T-helper 9 cell (primary cell): ENCODE results near the gene PLEKHN1.

Experiments used
- DNase-seq: peaks from one replicate; pipeline ENCODE4 v3.0.0-alpha.2; 2020

PLEKHN1 gene

DNA sequence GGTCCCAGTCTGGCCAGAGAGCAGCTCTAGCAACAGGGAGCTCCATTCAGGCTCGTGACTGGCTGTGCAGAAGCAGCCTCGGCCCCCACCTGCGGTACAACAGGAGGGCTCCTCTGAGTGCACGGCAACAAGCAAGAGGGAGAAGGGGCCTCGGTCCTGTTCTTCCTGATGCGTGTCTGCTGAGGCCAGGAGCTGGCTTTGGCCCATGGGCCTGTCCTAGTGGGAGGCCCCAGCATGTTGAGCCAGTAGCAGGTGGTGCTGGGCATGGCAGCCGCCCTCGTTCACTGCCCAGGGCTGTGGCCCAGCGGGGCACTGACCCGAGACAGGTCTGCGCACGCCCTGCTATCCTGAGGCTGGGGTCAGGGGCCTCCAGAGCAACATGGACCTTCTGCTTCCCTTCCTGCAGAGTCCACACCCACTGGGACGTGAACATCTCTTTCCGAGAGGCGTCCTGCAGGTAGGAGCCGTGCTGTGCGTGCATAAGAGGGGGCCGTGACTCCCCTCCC, 35.6 kb upstream of the PLEKHN1 start:
- no peak for DNase-seq

DNA sequence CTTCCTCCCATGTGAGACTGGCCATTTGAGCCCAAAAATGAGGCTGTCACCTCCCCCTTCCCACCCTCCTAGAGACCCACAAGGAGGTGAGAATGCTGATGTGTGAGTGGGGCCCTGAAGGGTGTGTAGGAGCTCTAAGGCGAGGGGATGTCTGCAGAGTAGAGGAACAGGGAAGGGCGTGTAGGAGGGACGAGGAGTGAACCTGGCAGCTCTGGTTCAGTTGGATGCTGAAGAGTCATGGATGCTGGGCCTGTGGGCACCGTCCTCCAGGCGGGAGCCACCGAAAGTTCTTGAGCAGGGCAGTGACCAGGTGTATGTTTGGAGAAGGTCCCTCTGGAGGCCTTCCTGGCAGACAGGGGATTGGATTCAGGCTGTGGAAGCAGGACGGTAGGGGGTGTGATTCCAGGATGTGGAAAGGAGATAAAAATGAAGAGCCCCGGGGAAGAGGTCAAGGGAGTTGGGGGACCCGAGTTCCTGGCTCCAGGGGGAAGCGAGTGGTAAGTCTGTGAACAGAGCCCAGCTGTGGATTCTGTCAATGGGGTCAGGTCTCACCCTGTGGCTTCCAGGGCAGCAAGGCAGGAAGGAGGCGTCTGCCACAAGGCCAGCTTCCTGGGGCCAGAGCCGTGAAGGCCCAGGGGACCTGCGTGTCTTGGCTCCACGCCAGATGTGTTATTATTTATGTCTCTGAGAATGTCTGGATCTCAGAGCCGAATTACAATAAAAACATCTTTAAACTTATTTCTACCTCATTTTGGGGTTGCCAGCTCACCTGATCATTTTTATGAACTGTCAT, 34.7 kb upstream of the PLEKHN1 start:
- no peak for DNase-seq

DNA sequence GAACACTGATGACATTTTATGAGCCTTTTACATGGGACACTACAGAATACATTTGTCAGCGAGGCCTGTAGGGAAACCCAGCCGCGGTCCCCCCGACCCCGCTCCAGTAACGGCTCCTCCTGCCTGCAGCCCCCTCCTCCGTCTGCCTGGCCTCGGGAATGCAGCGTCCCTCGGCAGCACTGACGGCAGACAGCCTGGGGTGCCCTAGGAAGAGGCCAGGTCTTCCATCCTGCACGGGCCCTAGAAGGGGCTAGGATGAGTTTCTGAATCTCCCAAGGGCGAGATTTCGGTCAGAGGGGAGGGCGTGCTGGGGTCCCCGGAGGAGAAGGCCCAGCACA, 34.1 kb upstream of the PLEKHN1 start:
- DNase-seq: no peak

DNA sequence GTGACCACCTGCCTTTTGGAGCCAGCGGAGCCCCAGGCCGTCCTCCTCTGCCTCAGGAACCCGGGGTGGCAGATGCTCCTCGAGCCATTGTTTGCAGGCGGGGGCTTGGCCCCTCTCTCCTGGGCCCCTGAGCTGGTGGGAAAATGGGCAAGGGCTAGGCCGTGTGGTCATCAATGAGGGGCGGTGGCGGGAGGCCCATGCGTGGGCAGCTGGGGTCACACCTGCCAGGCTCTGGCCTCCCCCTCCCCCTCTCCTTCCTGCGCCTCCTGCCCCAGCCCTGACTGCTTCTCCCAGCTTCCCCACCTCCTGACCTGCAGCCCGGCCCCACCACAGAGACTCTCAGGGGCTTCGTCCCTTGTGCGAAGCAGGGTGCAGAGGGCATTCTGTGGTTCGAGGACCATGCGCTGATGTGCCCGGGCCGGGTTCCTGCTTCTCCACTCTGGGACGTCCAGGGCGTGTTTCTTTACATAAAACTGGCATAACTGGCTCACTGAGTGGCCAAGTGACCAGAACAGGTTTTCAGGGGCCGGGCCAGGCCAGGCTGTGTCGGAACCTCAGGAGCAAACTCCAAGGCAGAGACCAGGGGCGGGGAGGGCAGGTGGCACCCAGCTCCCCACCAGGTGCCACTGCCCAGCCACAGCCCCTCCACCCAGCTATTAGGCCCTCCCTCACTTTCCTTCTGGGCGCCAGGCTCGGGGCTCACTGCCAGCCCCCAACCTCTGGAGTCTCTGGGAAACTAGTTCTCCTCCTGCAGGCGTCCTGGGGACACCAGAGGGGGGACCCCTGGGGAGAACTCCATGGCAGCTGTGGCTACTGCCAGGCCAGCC, 33.3 kb upstream of the PLEKHN1 start:
- DNase-seq: no peak

DNA sequence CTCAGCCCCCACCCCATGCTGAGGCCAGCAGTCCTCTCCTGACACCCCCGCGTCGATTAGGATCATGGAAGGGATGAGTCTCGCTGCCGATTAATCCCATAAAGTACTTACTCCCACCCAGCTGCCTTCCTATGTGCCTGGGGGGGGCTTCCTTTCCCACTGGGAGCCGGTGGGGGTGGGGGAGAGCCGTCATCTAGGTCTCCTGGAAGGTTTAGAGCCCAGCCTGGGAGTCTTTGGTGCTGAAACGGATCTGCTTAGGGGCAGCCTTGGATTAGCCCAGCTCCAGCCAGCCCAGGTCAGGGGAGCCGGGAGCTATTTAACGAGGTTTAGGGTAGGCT, 32.7 kb upstream of the PLEKHN1 start:
- DNase-seq: no peak

DNA sequence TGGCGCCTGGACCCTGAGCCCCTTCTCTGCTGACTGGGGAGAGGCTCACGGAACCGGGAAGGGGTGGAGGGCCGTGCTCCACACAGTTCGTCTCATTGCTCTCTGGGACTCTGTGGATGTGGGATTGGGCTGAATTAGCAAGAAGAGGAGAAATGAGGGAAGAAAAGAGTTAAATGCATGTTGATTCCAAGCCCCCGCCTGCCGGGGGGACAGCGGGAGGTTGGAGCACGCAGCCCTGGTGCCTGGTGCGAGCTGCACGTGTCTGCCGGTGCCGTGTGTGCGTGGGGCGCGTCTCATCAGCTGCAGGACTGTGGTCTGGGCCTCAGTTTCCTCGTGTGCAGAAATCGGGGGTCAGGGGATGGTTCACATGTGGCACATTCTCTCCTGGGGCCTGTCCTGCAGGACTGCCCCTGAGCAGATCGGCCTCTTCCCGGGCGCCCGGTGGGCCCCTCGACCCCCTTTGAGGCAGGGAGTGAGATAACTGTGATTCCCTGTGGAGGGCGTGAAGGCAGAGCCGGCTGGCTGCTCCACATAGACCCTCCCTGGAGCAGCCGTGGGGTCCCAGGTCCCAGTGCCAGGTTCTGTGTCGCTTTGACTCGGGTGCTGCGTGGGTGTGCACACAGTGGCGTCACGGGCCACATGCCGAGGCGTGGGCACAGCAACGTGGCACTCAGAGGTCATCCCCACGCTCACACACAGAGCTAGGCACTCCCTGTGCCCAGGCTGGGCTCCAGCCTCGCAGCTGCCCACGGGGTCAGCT, 31.1 kb upstream of the PLEKHN1 start:
- DNase-seq: no peak

DNA sequence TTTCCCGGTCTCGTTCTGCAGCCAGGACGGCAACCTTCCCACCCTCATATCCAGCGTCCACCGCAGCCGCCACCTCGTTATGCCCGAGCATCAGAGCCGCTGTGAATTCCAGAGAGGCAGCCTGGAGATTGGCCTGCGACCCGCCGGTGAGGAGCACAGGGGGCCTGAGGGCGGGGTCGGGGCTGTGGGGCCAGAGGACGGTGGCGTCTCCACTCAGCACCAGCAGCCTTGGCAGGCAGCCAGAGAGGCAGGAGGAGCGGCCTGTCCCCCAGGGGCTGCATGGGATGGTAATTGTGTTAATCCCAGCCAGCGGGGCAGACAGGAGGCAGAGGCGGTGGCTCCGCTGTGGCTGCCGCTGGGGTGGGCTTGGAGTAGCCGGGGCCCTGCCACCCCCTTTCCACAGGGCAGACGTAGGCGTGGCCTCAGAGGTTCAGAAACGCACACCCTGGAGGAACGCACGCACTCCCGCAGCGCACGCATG, 30.5 kb upstream of the PLEKHN1 start:
- no peak for DNase-seq

DNA sequence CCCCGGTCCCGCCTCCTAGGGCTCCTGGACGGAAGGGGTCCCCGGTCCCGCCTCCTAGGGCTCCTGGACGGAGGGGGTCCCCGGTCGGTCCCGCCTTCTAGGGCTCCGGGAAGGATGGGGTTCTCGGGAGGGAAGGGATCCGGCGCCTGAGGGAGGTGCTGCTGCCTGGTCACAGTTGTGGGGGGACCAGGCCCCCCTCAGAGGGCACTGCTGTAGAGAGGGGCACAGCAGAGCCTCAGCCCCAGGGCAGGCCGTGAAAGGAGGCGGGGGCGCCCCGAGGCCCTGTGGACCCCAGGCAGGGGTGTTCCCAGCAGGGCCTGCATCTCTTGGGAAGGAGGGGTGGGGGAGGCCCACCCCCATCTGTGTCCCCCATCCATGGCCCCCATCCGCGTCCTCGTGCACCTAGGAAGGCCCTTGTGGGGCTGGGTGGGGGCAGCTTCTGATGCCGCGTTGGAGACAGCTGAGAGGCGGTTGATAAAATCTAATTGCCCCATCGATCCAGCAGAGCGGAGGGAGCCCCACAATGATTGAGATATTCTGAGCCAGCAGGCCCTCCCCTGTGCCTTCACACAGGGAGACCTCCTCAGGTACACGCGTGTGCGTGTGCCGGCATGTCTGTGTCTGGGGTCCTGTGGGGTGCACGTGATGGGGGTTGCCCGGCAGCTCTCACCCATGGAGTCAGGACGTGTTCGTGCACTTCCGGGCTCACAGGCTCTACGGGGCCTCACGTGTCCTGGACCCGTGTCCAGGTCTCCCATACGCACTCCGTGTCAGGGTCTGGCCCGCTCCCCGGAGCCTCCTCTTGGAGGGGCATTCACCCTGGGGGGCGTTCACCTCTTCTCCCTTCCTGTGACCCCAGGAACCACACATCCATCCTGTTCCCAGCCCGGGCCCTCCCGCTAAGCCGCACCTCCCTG, 29.7 kb upstream of the PLEKHN1 start:
- DNase-seq: no peak

DNA sequence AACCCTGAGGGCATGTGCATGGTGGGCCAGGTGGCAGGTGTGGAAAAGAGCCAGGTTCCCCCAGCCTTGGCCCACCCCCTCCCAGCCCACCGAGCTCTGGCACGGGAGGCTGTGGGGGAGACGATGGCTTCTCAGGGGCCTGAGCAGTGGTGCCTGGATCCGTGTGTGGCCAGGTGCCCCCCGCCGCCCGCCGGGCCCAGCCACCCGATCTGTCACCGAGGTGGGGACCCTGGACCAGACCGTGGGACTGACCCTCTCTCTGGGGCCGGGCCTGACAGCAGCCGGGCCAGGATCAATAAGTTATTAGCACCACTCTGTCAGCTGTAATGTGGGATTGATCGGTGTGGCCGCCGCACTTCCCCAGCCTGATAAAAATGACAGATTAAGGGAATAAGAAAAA, 28.8 kb upstream of the PLEKHN1 start:
- DNase-seq: no peak

DNA sequence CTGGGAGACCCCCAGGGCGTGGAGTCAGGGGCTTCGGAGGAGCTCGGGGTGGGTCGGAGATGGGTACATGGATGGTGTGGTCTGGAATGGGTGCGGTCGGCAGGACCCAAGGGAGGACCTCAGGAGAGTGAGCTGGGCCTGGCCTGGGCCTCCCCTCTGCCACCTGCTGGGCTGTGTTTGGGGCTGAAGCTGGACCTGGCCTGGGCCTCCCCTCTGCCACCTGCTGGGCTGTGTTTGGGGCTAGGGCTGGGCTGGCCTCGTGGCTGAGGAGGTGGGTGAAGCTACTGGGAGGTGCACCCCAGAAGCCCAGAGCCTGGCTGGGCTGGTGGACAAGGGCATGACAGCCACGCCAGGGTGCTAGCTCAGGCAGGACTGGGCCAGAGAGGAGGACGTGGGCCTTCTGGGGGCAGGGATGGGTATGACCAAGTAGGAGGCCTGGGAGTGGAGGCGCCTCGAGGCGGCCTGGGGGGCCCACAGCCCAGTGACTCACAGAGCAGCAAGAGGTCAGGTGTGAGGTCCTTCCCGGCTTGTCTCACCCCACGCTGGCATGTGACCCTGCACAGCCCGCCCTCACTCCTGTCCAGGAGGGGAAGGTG, 28.1 kb upstream of the PLEKHN1 start:
- DNase-seq: no peak

DNA sequence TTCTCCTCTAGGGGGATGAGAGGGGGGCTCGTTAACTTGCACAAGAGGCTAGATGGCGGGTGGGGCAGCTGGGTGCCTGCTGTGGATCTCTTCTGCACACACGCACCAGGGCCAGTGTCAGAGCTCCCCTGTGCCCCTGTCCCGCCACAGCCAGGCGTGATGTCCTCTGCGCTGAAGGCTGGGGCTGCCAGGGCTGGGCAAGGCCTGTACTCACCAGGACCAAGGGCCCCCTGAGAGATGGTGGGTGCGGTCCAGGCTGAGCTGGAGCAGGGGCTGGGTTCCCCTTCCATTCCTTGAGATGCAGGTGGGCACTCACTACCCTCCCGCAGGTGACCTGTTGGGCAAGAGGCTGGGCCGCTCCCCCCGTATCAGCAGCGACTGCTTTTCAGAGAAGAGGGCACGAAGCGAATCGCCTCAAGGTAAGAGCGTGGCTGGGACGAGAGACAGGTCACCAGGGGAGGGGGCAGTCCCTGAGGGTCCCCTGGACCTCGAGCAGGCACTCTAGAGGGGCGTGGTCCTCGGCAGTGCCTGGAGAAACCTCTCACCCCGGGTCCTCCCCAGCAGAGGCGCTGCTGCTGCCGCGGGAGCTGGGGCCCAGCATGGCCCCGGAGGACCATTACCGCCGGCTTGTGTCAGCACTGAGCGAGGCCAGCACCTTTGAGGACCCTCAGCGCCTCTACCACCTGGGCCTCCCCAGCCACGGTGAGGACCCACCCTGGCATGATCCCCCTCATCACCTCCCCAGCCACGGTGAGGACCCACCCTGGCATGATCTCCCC, 27.4 kb upstream of the PLEKHN1 start:
- DNase-seq: no peak

DNA sequence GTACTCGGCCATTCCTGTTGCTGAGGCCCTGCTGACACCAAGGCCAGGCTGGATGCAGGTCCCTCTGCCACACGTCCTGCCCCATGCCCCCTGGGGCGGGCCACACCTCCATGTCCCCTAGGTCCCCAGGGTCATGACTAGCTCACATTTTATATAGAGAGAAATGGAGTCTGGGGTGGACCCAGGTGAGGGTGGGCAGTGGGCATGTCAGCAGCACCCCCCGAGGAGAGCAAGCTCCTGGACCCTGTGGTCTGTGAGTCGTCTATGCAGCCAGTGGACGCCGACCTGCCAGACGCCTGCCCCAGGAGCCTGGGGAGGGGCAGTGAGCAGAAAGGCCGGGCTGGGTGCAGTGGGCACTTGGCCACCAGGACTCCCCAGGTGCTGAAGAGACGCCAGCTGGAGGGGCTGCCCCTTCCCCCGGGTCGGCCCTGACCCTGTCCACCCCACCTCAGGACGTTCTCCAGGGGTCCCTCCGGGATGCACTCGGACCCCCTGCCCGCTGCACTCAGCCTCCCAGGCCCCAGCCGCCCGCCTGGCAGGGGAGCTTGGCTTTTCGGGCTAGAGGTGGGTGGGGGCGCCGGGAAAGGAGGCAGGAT, 26.7 kb upstream of the PLEKHN1 start:
- no peak for DNase-seq

DNA sequence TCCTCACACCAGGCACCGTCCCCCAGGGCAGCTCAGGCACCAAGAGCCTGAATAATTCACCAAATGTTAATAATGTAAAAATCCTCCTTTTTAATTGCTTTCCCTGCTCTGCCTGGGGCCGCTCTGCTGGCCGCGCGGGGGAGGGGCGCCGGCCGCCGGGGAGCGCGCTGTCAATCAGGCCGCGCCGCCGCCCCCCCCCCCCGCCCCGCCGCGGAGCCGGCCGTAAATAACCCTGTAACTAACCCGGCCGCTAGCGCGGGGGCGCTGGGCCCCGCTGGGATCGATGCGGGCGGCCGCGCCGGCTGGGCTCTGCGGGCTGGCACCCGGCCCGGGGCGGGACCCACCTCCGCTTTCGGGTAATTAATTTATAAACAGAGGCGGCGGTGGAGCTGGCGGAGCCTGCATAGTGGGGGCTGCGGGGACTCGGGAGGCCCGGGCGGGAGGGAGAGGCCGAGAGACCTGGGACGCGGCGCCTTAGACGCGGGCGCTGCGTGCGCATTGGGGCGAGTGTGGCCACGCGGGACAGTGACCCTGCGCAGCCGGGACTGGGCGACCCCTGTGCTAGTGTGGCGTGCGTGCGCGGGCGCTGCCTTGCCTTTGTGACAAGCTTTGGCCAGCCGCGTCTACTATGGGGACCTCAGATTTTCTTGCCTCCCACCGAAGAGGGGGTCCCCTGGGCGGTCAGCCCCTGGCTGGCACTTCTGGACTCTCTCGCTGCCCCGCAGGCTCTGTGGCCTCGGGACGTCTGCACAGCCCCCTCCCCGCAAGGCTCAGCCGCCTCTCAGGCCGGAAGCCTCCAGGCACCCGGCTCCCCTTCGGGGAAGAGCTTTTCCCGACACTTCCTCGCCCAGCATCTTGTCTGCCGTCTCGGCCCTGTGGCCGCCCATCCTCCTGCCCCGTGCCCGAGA, 25.9 kb upstream of the PLEKHN1 start:
- no peak for DNase-seq

DNA sequence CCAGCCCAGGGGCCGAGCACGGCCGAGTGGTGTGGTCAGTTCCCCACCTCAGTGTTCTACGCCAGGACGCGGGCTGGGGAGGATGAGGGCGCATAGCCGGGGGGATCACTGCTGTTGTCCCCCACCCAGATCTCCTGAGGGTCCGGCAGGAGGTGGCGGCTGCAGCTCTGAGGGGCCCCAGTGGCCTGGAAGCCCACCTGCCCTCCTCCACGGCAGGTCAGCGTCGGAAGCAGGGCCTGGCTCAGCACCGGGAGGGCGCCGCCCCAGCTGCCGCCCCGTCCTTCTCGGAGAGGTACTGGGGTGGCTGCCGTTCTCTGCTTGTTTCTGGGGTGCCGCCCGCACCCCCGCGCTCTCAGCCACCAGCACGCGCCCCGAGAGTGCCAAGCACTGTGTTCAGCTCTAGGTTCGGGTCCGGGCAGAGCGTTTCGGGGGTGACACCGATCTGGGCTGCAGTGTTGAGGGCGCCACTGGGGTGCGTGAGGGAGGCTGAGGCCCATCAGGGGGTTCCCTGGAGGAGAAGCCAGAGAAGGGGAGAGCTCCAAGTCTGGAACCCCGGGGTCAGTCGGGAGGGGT, 25.2 kb upstream of the PLEKHN1 start:
- DNase-seq: no peak

DNA sequence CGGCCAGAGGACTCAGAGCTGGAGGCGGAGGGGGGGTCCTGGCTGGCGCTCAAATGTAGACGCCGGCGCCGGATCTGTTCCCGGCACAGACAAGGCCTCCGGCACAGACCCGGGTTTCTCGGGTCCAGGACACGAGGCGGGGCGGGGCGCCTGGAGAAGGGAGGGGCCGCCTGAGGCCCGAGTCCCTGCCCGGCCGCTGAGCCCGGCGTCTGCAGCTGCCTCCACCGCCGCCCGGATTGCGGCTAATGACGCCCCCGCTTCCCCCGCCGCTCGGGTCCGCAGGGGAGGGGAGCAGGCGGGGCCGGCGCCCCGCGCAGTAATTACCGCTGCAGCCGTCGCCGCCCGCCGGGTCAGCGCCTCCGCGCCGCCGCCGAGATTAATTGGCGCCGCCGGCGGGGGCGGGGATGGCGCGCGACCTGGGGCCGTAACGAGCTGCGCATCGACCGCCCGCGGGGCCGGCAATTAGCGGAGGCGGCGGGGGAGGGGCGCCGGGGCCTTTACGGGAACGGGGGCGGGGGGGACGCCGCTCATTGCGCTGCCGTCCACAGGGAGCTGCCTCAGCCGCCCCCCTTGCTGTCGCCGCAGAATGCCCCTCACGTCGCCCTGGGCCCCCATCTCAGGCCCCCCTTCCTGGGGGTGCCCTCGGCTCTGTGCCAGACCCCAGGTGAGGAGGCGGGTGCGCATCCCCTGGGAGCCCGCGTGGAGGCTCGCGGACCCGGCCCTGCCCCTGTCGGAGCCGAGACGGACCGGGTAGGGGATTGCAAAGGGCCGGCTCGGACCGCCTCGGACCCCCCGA, 24.5 kb upstream of the PLEKHN1 start:
- no peak for DNase-seq

DNA sequence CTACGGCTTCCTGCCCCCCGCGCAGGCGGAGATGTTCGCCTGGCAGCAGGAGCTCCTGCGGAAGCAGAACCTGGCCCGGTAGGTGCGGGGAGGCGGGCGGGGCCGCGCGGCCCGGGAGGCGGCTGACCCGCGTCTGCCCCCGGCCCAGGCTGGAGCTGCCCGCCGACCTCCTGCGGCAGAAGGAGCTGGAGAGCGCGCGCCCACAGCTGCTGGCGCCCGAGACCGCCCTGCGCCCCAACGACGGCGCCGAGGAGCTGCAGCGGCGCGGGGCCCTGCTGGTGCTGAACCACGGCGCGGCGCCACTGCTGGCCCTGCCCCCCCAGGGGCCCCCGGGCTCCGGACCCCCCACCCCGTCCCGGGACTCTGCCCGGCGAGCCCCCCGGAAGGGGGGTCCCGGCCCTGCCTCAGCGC, 23.9 kb upstream of the PLEKHN1 start:
- DNase-seq: no peak

DNA sequence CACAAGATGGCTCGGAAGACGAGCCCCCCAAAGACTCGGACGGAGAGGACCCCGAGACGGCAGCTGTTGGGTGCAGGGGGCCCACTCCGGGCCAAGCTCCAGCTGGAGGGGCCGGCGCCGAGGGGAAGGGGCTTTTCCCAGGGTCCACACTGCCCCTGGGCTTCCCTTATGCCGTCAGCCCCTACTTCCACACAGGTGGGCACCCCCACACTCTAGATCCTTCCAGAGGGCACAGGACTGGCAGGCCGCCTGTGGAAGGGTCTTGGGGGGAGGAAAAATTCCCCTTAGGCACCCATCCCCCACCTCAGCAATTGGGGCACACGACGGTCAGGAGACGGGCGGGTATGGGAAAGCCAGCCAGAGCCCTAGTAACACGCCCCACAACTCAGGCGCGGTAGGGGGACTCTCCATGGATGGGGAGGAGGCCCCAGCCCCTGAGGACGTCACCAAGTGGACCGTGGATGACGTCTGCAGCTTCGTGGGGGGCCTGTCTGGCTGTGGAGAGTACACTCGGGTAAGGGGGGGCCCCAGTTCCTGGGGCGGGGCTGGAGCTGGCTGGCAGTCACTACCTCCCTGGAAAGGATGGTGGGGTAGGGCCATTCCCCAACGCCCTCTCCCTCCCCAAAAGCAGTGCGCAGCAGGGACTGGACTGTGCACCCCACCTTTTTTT, 23.3 kb upstream of the PLEKHN1 start:
- no peak for DNase-seq
